ENCODE results near the gene JMJD4.
A peak's percentile ranks its signal among the peaks of the same experiment; 100 is the strongest.

Gene JMJD4

GRCh38 chr1:227761621-227762230, 26.6 kb upstream of the JMJD4 start:
- H3K4me1 ChIP-seq (ENCODE audit: control insufficient read depth, insufficient read depth, low read length), result peaks cover 67% of the 10 kb centered on the region
- H3K9ac ChIP-seq (ENCODE audit: low read length in 2 of 2), result peak overlapping the region in 1 of 2 donors; percentile 22
- no peaks in the 10 kb centered on the region for H3K9me3 ChIP-seq (ENCODE audit: control insufficient read depth in 2 of 2, low read length in 2 of 2)
- no peaks in the 10 kb centered on the region for H3K27me3 ChIP-seq (ENCODE audit: control insufficient read depth in 1 of 2, insufficient read depth in 2 of 2, low read length in 2 of 2)
- H3K36me3 ChIP-seq (ENCODE audit: control insufficient read depth in 2 of 2, insufficient read depth in 2 of 2, low read length in 2 of 2), result peaks cover 10 to 11% of the 10 kb centered on the region in 2 donors
- no peak overlapping the region for H3K4me3 ChIP-seq (ENCODE audit: low read length in 2 of 2)
- peak overlapping the region; percentile 74 for H3K27ac ChIP-seq (ENCODE audit: low read length)

- peak overlapping the region; percentile 87 for H3K27ac ChIP-seq (ENCODE audit: low read length)
- no peaks in the 10 kb centered on the region for H3K9me3 ChIP-seq (ENCODE audit: control insufficient read depth in 2 of 2, low read length in 2 of 2)
- H3K36me3 ChIP-seq (ENCODE audit: control insufficient read depth in 2 of 2, insufficient read depth in 2 of 2, low read length in 2 of 2), result peaks cover 10% of the 10 kb centered on the region in 2 donors
- H3K9ac ChIP-seq (ENCODE audit: low read length in 2 of 2), result peak overlapping the region in 1 of 2 donors; percentile 50
- H3K27me3 ChIP-seq (ENCODE audit: control insufficient read depth in 1 of 2, insufficient read depth in 2 of 2, low read length in 2 of 2), result no peaks in the 10 kb centered on the region
- H3K4me1 ChIP-seq (ENCODE audit: control insufficient read depth, insufficient read depth, low read length), result peaks cover 80% of the 10 kb centered on the region
- no peak overlapping the region for H3K4me3 ChIP-seq (ENCODE audit: low read length in 2 of 2)
Observed at GRCh38 chr1:227760377-227760776, 25.3 kb upstream of the JMJD4 start.

- Histone ChIP-seq H3K4me1 (ENCODE audit: control insufficient read depth, insufficient read depth, low read length) (peaks cover 79% of the 10 kb centered on the region), H3K27ac (ENCODE audit: low read length) (peak overlapping the region; percentile 87), H3K9me3 (ENCODE audit: control insufficient read depth in 2 of 2, low read length in 2 of 2) (no peaks in the 10 kb centered on the region), H3K4me3 (ENCODE audit: low read length in 2 of 2) (peak overlapping the region in 1 of 2 donors; percentile 15), H3K36me3 (ENCODE audit: control insufficient read depth in 2 of 2, insufficient read depth in 2 of 2, low read length in 2 of 2) (peaks cover 10% of the 10 kb centered on the region in 2 donors), H3K27me3 (ENCODE audit: control insufficient read depth in 1 of 2, insufficient read depth in 2 of 2, low read length in 2 of 2) (no peaks in the 10 kb centered on the region), H3K9ac (ENCODE audit: low read length in 2 of 2) (peak overlapping the region; percentile 21 to 53)
Observed at GRCh38 chr1:227759341-227760300, 24.5 kb upstream of the JMJD4 start.

GRCh38 chr1:227758366-227758765, 23.3 kb upstream of the JMJD4 start:
- H3K9me3 ChIP-seq (ENCODE audit: control insufficient read depth in 2 of 2, low read length in 2 of 2), result no peaks in the 10 kb centered on the region
- H3K27me3 ChIP-seq (ENCODE audit: control insufficient read depth in 1 of 2, insufficient read depth in 2 of 2, low read length in 2 of 2), result no peaks in the 10 kb centered on the region
- H3K36me3 ChIP-seq (ENCODE audit: control insufficient read depth in 2 of 2, insufficient read depth in 2 of 2, low read length in 2 of 2), result peaks cover 8 to 10% of the 10 kb centered on the region in 2 donors
- H3K4me1 ChIP-seq (ENCODE audit: control insufficient read depth, insufficient read depth, low read length), result peaks cover 81% of the 10 kb centered on the region
- peak overlapping the region; percentile 87 for H3K27ac ChIP-seq (ENCODE audit: low read length)
- peak overlapping the region; percentile 36 to 53 for H3K9ac ChIP-seq (ENCODE audit: low read length in 2 of 2)
- H3K4me3 ChIP-seq (ENCODE audit: low read length in 2 of 2), result peak overlapping the region in 1 of 2 donors; percentile 54

GRCh38 chr1:227757781-227758180, 22.7 kb upstream of the JMJD4 start:
- H3K27ac ChIP-seq (ENCODE audit: low read length), result peak overlapping the region; percentile 87
- H3K4me1 ChIP-seq (ENCODE audit: control insufficient read depth, insufficient read depth, low read length), result peaks cover 80% of the 10 kb centered on the region
- no peaks in the 10 kb centered on the region for H3K9me3 ChIP-seq (ENCODE audit: control insufficient read depth in 2 of 2, low read length in 2 of 2)
- H3K36me3 ChIP-seq (ENCODE audit: control insufficient read depth in 2 of 2, insufficient read depth in 2 of 2, low read length in 2 of 2), result peaks cover 8 to 10% of the 10 kb centered on the region in 2 donors
- H3K4me3 ChIP-seq (ENCODE audit: low read length in 2 of 2), result no peak overlapping the region
- H3K27me3 ChIP-seq (ENCODE audit: control insufficient read depth in 1 of 2, insufficient read depth in 2 of 2, low read length in 2 of 2), result no peaks in the 10 kb centered on the region
- no peak overlapping the region for H3K9ac ChIP-seq (ENCODE audit: low read length in 2 of 2)

- peaks cover 4 to 9% of the 10 kb centered on the region in 2 donors for H3K36me3 ChIP-seq (ENCODE audit: control insufficient read depth in 2 of 2, insufficient read depth in 2 of 2, low read length in 2 of 2)
- no peaks in the 10 kb centered on the region for H3K9me3 ChIP-seq (ENCODE audit: control insufficient read depth in 2 of 2, low read length in 2 of 2)
- no peak overlapping the region for H3K9ac ChIP-seq (ENCODE audit: low read length in 2 of 2)
- peak overlapping the region; percentile 41 for H3K27ac ChIP-seq (ENCODE audit: low read length)
- H3K4me3 ChIP-seq (ENCODE audit: low read length in 2 of 2), result peak overlapping the region in 1 of 2 donors; percentile 15
- H3K4me1 ChIP-seq (ENCODE audit: control insufficient read depth, insufficient read depth, low read length), result peaks cover 71% of the 10 kb centered on the region
- H3K27me3 ChIP-seq (ENCODE audit: control insufficient read depth in 1 of 2, insufficient read depth in 2 of 2, low read length in 2 of 2), result no peaks in the 10 kb centered on the region
Observed at GRCh38 chr1:227756172-227756959, 21.3 kb upstream of the JMJD4 start.

- Histone ChIP-seq H3K9me3 (ENCODE audit: control insufficient read depth in 2 of 2, low read length in 2 of 2) (no peaks in the 10 kb centered on the region), H3K36me3 (ENCODE audit: control insufficient read depth in 2 of 2, insufficient read depth in 2 of 2, low read length in 2 of 2) (peaks cover 1 to 3% of the 10 kb centered on the region in 2 donors), H3K27me3 (ENCODE audit: control insufficient read depth in 1 of 2, insufficient read depth in 2 of 2, low read length in 2 of 2) (no peaks in the 10 kb centered on the region), H3K27ac (ENCODE audit: low read length) (peak overlapping the region; percentile 80), H3K9ac (ENCODE audit: low read length in 2 of 2) (no peak overlapping the region), H3K4me3 (ENCODE audit: low read length in 2 of 2) (no peak overlapping the region), H3K4me1 (ENCODE audit: control insufficient read depth, insufficient read depth, low read length) (peaks cover 74% of the 10 kb centered on the region)
Observed at GRCh38 chr1:227754958-227755357, 19.9 kb upstream of the JMJD4 start.

GRCh38 chr1:227753999-227754711, 19.1 kb upstream of the JMJD4 start:
- H3K27me3 ChIP-seq (ENCODE audit: control insufficient read depth in 1 of 2, insufficient read depth in 2 of 2, low read length in 2 of 2), result no peaks in the 10 kb centered on the region
- H3K9me3 ChIP-seq (ENCODE audit: control insufficient read depth in 2 of 2, low read length in 2 of 2), result no peaks in the 10 kb centered on the region
- H3K4me3 ChIP-seq (ENCODE audit: low read length in 2 of 2), result peak overlapping the region in 1 of 2 donors; percentile 3
- peaks cover 0 to 3% of the 10 kb centered on the region in 2 donors for H3K36me3 ChIP-seq (ENCODE audit: control insufficient read depth in 2 of 2, insufficient read depth in 2 of 2, low read length in 2 of 2)
- peak overlapping the region; percentile 21 to 46 for H3K9ac ChIP-seq (ENCODE audit: low read length in 2 of 2)
- peaks cover 74% of the 10 kb centered on the region for H3K4me1 ChIP-seq (ENCODE audit: control insufficient read depth, insufficient read depth, low read length)
- peak overlapping the region; percentile 80 for H3K27ac ChIP-seq (ENCODE audit: low read length)

GRCh38 chr1:227749916-227750710, 15.0 kb upstream of the JMJD4 start:
- peaks cover 3 to 9% of the 10 kb centered on the region in 2 donors for H3K36me3 ChIP-seq (ENCODE audit: control insufficient read depth in 2 of 2, insufficient read depth in 2 of 2, low read length in 2 of 2)
- no peaks in the 10 kb centered on the region for H3K27me3 ChIP-seq (ENCODE audit: control insufficient read depth in 1 of 2, insufficient read depth in 2 of 2, low read length in 2 of 2)
- peaks cover 78% of the 10 kb centered on the region for H3K4me1 ChIP-seq (ENCODE audit: control insufficient read depth, insufficient read depth, low read length)
- H3K4me3 ChIP-seq (ENCODE audit: low read length in 2 of 2), result peak overlapping the region in 1 of 2 donors; percentile 57
- no peaks in the 10 kb centered on the region for H3K9me3 ChIP-seq (ENCODE audit: control insufficient read depth in 2 of 2, low read length in 2 of 2)
- peak overlapping the region; percentile 96 for H3K27ac ChIP-seq (ENCODE audit: low read length)
- H3K9ac ChIP-seq (ENCODE audit: low read length in 2 of 2), result peak overlapping the region; percentile 66 to 67
